GM13976 (cell line): Measurements from ENCODE around the gene MAP1S.
A peak's percentile ranks its signal among the peaks of the same experiment; 100 is the strongest.

ENCODE experiments used
- DNase-seq: peaks from one replicate; pipeline ENCODE4 v3.0.0; 2012; ENCODE audit warnings: low spot score
- in situ Hi-C: fragments of 300-500 bp; cut with MboI; formaldehyde crosslinking; loops from one replicate; pipeline ENCODE4 v1.12.0; 2022; ENCODE audit warnings: low sequenced_read_pairs, mixed read lengths, inconsistent platforms; ENCODE audit not compliant: unreplicated experiment
- TF ChIP-seq, protein P1 (sequence below): IDR thresholded peaks from 2 replicates; pipeline ENCODE4 v1.5.1; 2012; ENCODE audit warnings: borderline replicate concordance, mild to moderate bottlenecking; ENCODE audit not compliant: insufficient read depth; ENCODE audit errors: extremely low read depth, missing control alignments, control extremely low read depth

MAP1S gene

GRCh38 chr19:17751912-17752273, 32.6 kb downstream of the MAP1S start:
- in situ Hi-C loops, result no loop called here
- DNase-seq, result peak; percentile 34
- TF ChIP-seq, protein P1, sequence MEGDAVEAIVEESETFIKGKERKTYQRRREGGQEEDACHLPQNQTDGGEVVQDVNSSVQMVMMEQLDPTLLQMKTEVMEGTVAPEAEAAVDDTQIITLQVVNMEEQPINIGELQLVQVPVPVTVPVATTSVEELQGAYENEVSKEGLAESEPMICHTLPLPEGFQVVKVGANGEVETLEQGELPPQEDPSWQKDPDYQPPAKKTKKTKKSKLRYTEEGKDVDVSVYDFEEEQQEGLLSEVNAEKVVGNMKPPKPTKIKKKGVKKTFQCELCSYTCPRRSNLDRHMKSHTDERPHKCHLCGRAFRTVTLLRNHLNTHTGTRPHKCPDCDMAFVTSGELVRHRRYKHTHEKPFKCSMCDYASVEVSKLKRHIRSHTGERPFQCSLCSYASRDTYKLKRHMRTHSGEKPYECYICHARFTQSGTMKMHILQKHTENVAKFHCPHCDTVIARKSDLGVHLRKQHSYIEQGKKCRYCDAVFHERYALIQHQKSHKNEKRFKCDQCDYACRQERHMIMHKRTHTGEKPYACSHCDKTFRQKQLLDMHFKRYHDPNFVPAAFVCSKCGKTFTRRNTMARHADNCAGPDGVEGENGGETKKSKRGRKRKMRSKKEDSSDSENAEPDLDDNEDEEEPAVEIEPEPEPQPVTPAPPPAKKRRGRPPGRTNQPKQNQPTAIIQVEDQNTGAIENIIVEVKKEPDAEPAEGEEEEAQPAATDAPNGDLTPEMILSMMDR, result no peak

- in situ Hi-C loops, result no loop called here
- DNase-seq, result no peak
- TF ChIP-seq, protein P1, result no peak
Observed at GRCh38 chr19:17752865-17753639, 33.8 kb downstream of the MAP1S start.

DNA sequence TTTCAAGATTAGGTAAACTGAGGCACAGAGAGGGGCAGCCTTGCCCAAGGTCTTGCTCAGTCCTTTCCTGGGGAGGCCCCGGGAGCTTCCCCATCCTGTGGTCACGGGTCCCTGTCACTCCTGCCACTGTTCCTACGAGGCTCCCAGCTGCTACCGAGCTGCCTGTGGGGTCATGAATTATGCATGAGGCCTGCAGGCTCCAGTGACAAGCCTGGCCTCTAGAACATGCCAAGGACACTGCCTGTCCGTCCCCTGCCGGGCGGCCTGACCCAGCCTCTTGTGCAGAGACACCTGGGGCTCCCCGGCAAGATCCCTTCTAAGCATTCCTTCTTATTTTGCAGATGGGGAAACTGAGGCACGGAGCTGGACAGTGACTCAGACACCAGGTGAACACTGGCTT, 34.7 kb downstream of the MAP1S start:
- no peak for DNase-seq
- in situ Hi-C loops, result no loop called here

DNA sequence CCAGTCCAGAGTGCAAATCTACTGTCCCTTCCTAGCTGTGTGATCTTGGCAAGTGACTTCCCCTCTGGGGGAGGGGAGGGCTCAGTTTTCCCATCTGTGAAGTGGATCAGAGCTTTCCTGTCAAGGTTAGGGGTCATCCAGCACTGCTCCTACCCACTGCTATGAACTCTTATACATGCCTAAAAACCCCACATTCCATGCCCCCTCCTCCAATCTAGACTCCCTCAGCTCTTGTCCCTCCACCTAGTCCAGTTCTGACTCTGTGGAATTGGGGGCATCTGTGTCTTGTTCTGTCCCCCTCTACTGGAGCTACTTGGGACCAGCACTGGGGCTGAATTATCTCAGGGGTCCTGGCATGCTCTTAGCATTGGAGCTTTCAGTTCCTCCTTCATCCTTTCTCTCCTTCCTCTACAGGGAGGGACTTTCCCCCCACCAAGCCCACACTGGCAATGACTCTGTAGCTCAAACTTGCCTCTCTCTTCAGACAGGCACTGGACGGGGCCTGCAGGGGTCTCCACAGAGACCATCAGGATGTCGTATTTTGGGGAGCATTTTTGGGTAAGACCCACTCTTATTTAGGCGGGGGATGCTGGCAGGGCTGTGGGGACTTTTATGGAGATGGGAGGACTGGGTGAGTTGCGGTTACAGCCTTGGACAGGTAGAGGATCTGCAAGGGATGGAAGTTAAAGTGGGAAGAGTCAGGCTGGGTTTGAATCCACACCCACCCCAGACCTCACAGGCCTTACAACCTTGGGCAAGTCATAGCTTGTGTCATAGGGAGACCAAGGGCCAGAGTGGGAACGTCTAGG, 35.6 kb downstream of the MAP1S start:
- in situ Hi-C loops, result no loop called here
- TF ChIP-seq, protein P1, result peak; percentile 48
- DNase-seq, result peak; percentile 82

More for the DNA sequence above, 34.7 kb downstream of the MAP1S start:
- TF ChIP-seq, protein P1, result no peak

- TF ChIP-seq, protein P1, result no peak
- no peak for DNase-seq
- in situ Hi-C loops, result no loop called here
Observed at GRCh38 chr19:17755443-17755890, 36.2 kb downstream of the MAP1S start.

- TF ChIP-seq, protein P1, result no peak
- DNase-seq, result peak; percentile 85
- in situ Hi-C loops, result no loop called here
Observed at GRCh38 chr19:17755977-17756670, 36.8 kb downstream of the MAP1S start.
